Left ventricle myocardium superior (tissue), 1 donor: ENCODE measurements around the gene TLR3. TPM values are rescaled to one million over a fixed set of nuclear protein-coding genes. Genes with fewer than 3 reads are reported as not detected.

Source experiments
- total RNA-seq: library from RNA; stranded (reverse); fragmentation: NEBNext Ultra II Directional; extraction: Animal tissue kit (Norgen Biotek cat#: 25700); gene quantifications from one replicate; pipeline ENCODE4 v1.2.1, GENCODE V29; 2021
- donor health status: DM: no; HTN: yes; CAD: no; lungs with severe emphysema.

Gene TLR3
- total RNA-seq, 1 donor from 2014 or later = 6.3 TPM

Other genes starting within 250 kb of the TLR3 start
- gene FAM149A, start 35.5 kb downstream of the TLR3 start, total RNA-seq = 12.8 TPM
- gene CYP4V2, start 122.4 kb downstream of the TLR3 start, total RNA-seq = 28.3 TPM
- 1.1 TPM for gene KLKB1, start 158.4 kb downstream of the TLR3 start, total RNA-seq
- 0.52 TPM for gene F11, start 197.0 kb downstream of the TLR3 start, total RNA-seq